ENCODE results near the gene ATF6.

Gene ATF6

DNA sequence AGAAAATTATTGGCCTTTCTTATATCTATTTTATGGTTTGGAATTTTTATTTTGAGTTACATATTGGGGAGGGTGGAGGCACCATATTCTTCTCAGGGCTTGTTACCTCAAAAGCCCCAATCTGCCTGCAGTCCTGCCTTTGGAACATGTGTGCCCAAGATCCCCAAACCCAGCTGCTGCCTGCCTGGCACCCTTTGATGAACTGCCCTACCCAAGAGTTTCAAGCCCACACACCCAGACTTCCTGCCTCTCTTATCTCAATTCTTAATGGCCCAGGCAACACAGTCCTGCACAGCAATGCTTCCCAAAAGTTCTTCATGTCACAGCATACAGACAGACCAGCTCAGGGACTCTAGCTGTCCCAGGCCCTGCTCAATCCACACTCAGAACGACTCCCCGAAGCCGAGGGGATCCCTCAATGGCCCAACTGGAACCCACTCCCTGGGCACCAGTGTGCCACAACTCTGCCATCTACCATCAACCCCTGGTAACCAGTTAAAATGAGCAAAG lies 238.4 kb downstream of the ATF6 start:
- Histone ChIP-seq H3K14ac (ENCODE audit: low read length) (no peak overlapping the region), H4K91ac (ENCODE audit: low read depth, low read length, poor library complexity) (no peak overlapping the region), H2AFZ (ENCODE audit: low read length) (no peak overlapping the region), H3K23ac (ENCODE audit: low read depth, low read length, poor library complexity) (no peak overlapping the region), H3K4me3 (ENCODE audit: low read length in 2 of 2) (no peak overlapping the region), H2BK15ac (ENCODE audit: low read length) (no peak overlapping the region), H3K9me3 (replicated peaks in 1 of 2; ENCODE audit: control insufficient read depth in 2 of 2, insufficient read depth in 1 of 2, low read depth in 1 of 2, low read length in 2 of 2) (no peaks in the 10 kb centered on the region), H2AK5ac (ENCODE audit: low read depth, low read length) (no peak overlapping the region), H3K4me1 (ENCODE audit: control insufficient read depth in 2 of 2, insufficient read depth in 1 of 2, low read depth in 1 of 2, low read length in 2 of 2) (no peaks in the 10 kb centered on the region), H3K79me1 (ENCODE audit: low read depth, low read length) (no peaks in the 10 kb centered on the region), H3K36me3 (replicated peaks in 1 of 2; ENCODE audit: control insufficient read depth in 2 of 2, insufficient read depth in 2 of 2, low read length in 2 of 2) (peaks cover 0 to 2% of the 10 kb centered on the region in 2 donors), H3K27me3 (ENCODE audit: control insufficient read depth in 3 of 3, insufficient read depth in 3 of 3, low read depth in 1 of 3, low read length in 3 of 3) (no peaks in the 10 kb centered on the region), H4K8ac (ENCODE audit: low read depth, low read length) (no peak overlapping the region), H2BK5ac (ENCODE audit: low read length) (no peak overlapping the region), H3K18ac (ENCODE audit: low read length) (no peak overlapping the region), H2BK12ac (ENCODE audit: low read length) (no peak overlapping the region), H3K9ac (ENCODE audit: low read depth, low read length, poor library complexity) (no peak overlapping the region), H3K4ac (ENCODE audit: low read length) (no peak overlapping the region), H3K4me2 (ENCODE audit: insufficient read depth, low read length, poor library complexity, severe bottlenecking) (no peak overlapping the region), H2BK120ac (ENCODE audit: low read depth, low read length) (no peak overlapping the region), H3K27ac (replicated peaks; ENCODE audit: low read length) (no peak overlapping the region)
- WGBS, 2 donors (ENCODE audit: extremely low coverage in 2 of 2, insufficient read length in 2 of 2, insufficient replicate concordance in 1 of 2), result no CpG with 5 or more reads among the region's 3 CpGs
- DNase-seq (ENCODE audit: low spot score), result no peak

GRCh38 chr1:162006081-162006480 lies 240.0 kb downstream of the ATF6 start:
- Histone ChIP-seq H2AFZ (ENCODE audit: low read length) (no peak overlapping the region), H3K14ac (ENCODE audit: low read length) (no peak overlapping the region), H2BK5ac (ENCODE audit: low read length) (no peak overlapping the region), H2AK5ac (ENCODE audit: low read depth, low read length) (no peak overlapping the region), H2BK12ac (ENCODE audit: low read length) (no peak overlapping the region), H3K4me1 (ENCODE audit: control insufficient read depth in 2 of 2, insufficient read depth in 1 of 2, low read depth in 1 of 2, low read length in 2 of 2) (no peaks in the 10 kb centered on the region), H4K8ac (ENCODE audit: low read depth, low read length) (no peak overlapping the region), H3K79me1 (ENCODE audit: low read depth, low read length) (no peaks in the 10 kb centered on the region), H3K4ac (ENCODE audit: low read length) (no peak overlapping the region), H3K4me2 (ENCODE audit: insufficient read depth, low read length, poor library complexity, severe bottlenecking) (no peak overlapping the region), H3K4me3 (ENCODE audit: low read length in 2 of 2) (no peak overlapping the region), H3K9me3 (replicated peaks in 1 of 2; ENCODE audit: control insufficient read depth in 2 of 2, insufficient read depth in 1 of 2, low read depth in 1 of 2, low read length in 2 of 2) (no peaks in the 10 kb centered on the region), H2BK120ac (ENCODE audit: low read depth, low read length) (no peak overlapping the region), H4K91ac (ENCODE audit: low read depth, low read length, poor library complexity) (no peak overlapping the region), H3K27ac (replicated peaks; ENCODE audit: low read length) (no peak overlapping the region), H2BK15ac (ENCODE audit: low read length) (no peak overlapping the region), H3K18ac (ENCODE audit: low read length) (no peak overlapping the region), H3K27me3 (ENCODE audit: control insufficient read depth in 3 of 3, insufficient read depth in 3 of 3, low read depth in 1 of 3, low read length in 3 of 3) (no peaks in the 10 kb centered on the region), H3K36me3 (replicated peaks in 1 of 2; ENCODE audit: control insufficient read depth in 2 of 2, insufficient read depth in 2 of 2, low read length in 2 of 2) (no peaks in the 10 kb centered on the region), H3K23ac (ENCODE audit: low read depth, low read length, poor library complexity) (no peak overlapping the region), H3K9ac (ENCODE audit: low read depth, low read length, poor library complexity) (no peak overlapping the region)
- DNase-seq (ENCODE audit: low spot score), result no peak
- WGBS, 2 donors (ENCODE audit: extremely low coverage in 2 of 2, insufficient read length in 2 of 2, insufficient replicate concordance in 1 of 2), result no CpG with 5 or more reads among the region's 6 CpGs

DNA sequence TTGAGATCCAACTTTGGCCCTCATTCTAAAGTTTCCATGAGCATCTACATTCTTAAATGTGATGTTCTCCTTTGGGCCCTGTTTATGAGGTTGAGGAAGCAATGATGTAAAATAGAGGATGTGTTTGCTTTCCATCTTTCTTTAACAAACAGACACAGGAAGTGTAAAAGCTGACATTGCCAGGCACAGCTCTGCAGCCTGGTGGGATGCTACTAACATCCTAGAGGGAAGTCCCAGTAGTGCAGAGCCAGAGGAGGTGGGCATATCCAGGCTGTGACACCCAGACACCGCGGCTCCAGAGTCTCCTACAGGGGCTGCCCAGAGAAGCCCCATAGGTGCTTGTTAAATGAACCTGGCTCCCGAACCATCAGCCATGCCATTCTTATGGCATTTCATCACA lies 241.3 kb downstream of the ATF6 start:
- no peaks in the 10 kb centered on the region for H3K27me3 ChIP-seq (ENCODE audit: control insufficient read depth in 3 of 3, insufficient read depth in 3 of 3, low read depth in 1 of 3, low read length in 3 of 3)
- H2BK120ac ChIP-seq (ENCODE audit: low read depth, low read length), result no peak overlapping the region
- no peaks in the 10 kb centered on the region for H3K79me1 ChIP-seq (ENCODE audit: low read depth, low read length)
- no peak overlapping the region for H3K27ac ChIP-seq (replicated peaks; ENCODE audit: low read length)
- H2AK5ac ChIP-seq (ENCODE audit: low read depth, low read length), result no peak overlapping the region
- no peaks in the 10 kb centered on the region for H3K9me3 ChIP-seq (replicated peaks in 1 of 2; ENCODE audit: control insufficient read depth in 2 of 2, insufficient read depth in 1 of 2, low read depth in 1 of 2, low read length in 2 of 2)
- no peak overlapping the region for H4K91ac ChIP-seq (ENCODE audit: low read depth, low read length, poor library complexity)
- DNase-seq (ENCODE audit: low spot score), result no peak
- H3K4me1 ChIP-seq (ENCODE audit: control insufficient read depth in 2 of 2, insufficient read depth in 1 of 2, low read depth in 1 of 2, low read length in 2 of 2), result no peaks in the 10 kb centered on the region
- no peak overlapping the region for H3K14ac ChIP-seq (ENCODE audit: low read length)
- no peaks in the 10 kb centered on the region for H3K36me3 ChIP-seq (replicated peaks in 1 of 2; ENCODE audit: control insufficient read depth in 2 of 2, insufficient read depth in 2 of 2, low read length in 2 of 2)
- no peak overlapping the region for H4K8ac ChIP-seq (ENCODE audit: low read depth, low read length)
- no peak overlapping the region for H3K4ac ChIP-seq (ENCODE audit: low read length)
- H3K4me2 ChIP-seq (ENCODE audit: insufficient read depth, low read length, poor library complexity, severe bottlenecking), result no peak overlapping the region
- H3K4me3 ChIP-seq (ENCODE audit: low read length in 2 of 2), result no peak overlapping the region
- H2AFZ ChIP-seq (ENCODE audit: low read length), result no peak overlapping the region
- H3K9ac ChIP-seq (ENCODE audit: low read depth, low read length, poor library complexity), result no peak overlapping the region
- WGBS, 2 donors (ENCODE audit: extremely low coverage in 2 of 2, insufficient read length in 2 of 2, insufficient replicate concordance in 1 of 2), result no CpG with 5 or more reads among the region's 3 CpGs
- no peak overlapping the region for H2BK15ac ChIP-seq (ENCODE audit: low read length)
- H3K23ac ChIP-seq (ENCODE audit: low read depth, low read length, poor library complexity), result no peak overlapping the region
- no peak overlapping the region for H2BK12ac ChIP-seq (ENCODE audit: low read length)
- no peak overlapping the region for H3K18ac ChIP-seq (ENCODE audit: low read length)
- H2BK5ac ChIP-seq (ENCODE audit: low read length), result no peak overlapping the region

DNA sequence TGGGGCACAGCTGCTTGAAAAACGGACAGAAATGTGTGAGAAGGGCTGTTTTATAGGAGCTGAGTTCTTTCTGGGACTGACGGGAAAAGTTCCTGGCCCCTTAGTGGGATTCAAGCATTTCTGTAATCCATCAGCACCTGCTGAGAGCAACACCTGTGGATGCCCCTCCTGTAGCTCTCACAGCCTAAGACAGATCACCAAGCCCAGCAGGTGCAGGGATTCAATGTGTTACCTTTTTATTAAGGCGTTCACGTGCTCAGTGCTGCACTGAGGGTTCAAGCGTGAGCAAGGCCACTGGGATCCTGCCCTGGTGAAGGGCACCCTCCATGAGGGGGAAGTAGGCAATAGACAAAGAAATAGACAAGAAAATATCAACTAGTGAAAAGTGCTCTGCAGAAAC lies 242.7 kb downstream of the ATF6 start:
- H3K14ac ChIP-seq (ENCODE audit: low read length), result no peak overlapping the region
- H3K23ac ChIP-seq (ENCODE audit: low read depth, low read length, poor library complexity), result no peak overlapping the region
- DNase-seq (ENCODE audit: low spot score), result no peak
- H3K27ac ChIP-seq (replicated peaks; ENCODE audit: low read length), result no peak overlapping the region
- no peak overlapping the region for H4K91ac ChIP-seq (ENCODE audit: low read depth, low read length, poor library complexity)
- H3K4me1 ChIP-seq (ENCODE audit: control insufficient read depth in 2 of 2, insufficient read depth in 1 of 2, low read depth in 1 of 2, low read length in 2 of 2), result no peaks in the 10 kb centered on the region
- no peak overlapping the region for H2AK5ac ChIP-seq (ENCODE audit: low read depth, low read length)
- no peak overlapping the region for H3K18ac ChIP-seq (ENCODE audit: low read length)
- no peak overlapping the region for H4K8ac ChIP-seq (ENCODE audit: low read depth, low read length)
- no peak overlapping the region for H3K4me2 ChIP-seq (ENCODE audit: insufficient read depth, low read length, poor library complexity, severe bottlenecking)
- H2BK15ac ChIP-seq (ENCODE audit: low read length), result no peak overlapping the region
- no peak overlapping the region for H3K4me3 ChIP-seq (ENCODE audit: low read length in 2 of 2)
- no peak overlapping the region for H2BK5ac ChIP-seq (ENCODE audit: low read length)
- H3K4ac ChIP-seq (ENCODE audit: low read length), result no peak overlapping the region
- WGBS, 2 donors (ENCODE audit: extremely low coverage in 2 of 2, insufficient read length in 2 of 2, insufficient replicate concordance in 1 of 2), result no CpG with 5 or more reads among the region's 5 CpGs
- no peaks in the 10 kb centered on the region for H3K79me1 ChIP-seq (ENCODE audit: low read depth, low read length)
- no peaks in the 10 kb centered on the region for H3K27me3 ChIP-seq (ENCODE audit: control insufficient read depth in 3 of 3, insufficient read depth in 3 of 3, low read depth in 1 of 3, low read length in 3 of 3)
- H2BK120ac ChIP-seq (ENCODE audit: low read depth, low read length), result no peak overlapping the region
- no peaks in the 10 kb centered on the region for H3K36me3 ChIP-seq (replicated peaks in 1 of 2; ENCODE audit: control insufficient read depth in 2 of 2, insufficient read depth in 2 of 2, low read length in 2 of 2)
- no peak overlapping the region for H2BK12ac ChIP-seq (ENCODE audit: low read length)
- H3K9ac ChIP-seq (ENCODE audit: low read depth, low read length, poor library complexity), result no peak overlapping the region
- no peak overlapping the region for H2AFZ ChIP-seq (ENCODE audit: low read length)
- H3K9me3 ChIP-seq (replicated peaks in 1 of 2; ENCODE audit: control insufficient read depth in 2 of 2, insufficient read depth in 1 of 2, low read depth in 1 of 2, low read length in 2 of 2), result peaks cover 2 to 8% of the 10 kb centered on the region in 2 donors

All from neuronal stem cell (in vitro differentiated cells).